Measurements from ENCODE around the gene IDH2. TPM values are rescaled to one million over a fixed set of nuclear protein-coding genes. Genes with fewer than 3 reads are reported as not detected.
A peak's percentile ranks its signal among the peaks of the same experiment; 100 is the strongest.

IDH2 gene
- total RNA-seq, 2 donors from 2014 or later, result 123 to 170 TPM

DNA sequence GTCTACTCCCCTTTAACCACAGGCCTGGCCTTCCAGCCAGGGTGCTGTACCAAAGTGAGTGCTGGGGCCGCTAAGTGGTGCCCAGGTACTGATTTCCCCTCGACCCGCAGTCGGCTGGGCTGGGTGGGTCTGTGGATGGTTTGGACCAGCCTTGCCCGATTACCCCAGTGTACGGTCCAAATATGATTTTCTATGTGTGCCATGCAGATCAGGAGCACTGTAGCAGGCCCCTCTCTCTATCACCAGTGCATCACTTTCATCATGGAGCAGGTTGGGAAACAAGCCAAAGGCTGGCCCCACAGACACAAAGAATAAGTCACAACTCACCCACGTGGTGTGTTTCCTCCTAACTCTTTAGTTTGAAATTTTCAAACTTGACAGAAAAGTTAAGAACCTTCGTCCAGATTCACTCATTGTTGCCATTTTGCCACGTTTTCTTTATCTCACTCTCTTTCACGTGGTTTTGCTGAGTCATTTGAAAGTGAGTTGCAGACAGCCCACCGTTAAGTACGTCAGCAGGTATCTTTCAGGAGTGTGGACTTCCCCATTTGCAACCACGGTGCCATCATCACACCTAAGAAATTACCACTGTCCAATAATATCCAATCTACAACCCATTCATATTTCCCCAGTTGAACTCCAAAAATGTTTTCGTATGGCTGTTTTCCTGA is 64.2 kb downstream of the IDH2 start:
- DNase-seq (peak; percentile 77), ATAC-seq (replicated peaks in 1 of 2) (peak; percentile 87 to 89)
- H3K27me3 Mint-ChIP-seq (ENCODE audit: low read depth), result no peaks in the 10 kb centered on the region
- peaks cover 86% of the 10 kb centered on the region for H3K4me1 Mint-ChIP-seq (ENCODE audit: low read depth)
- H3K36me3 Mint-ChIP-seq (ENCODE audit: insufficient read depth in 2 of 2), result no peaks in the 10 kb centered on the region
- peak overlapping the region; percentile 71 to 77 for H3K4me3 Mint-ChIP-seq
- H3K27ac Mint-ChIP-seq, result peak overlapping the region; percentile 95
- H3K9me3 Mint-ChIP-seq, result no peaks in the 10 kb centered on the region

DNA sequence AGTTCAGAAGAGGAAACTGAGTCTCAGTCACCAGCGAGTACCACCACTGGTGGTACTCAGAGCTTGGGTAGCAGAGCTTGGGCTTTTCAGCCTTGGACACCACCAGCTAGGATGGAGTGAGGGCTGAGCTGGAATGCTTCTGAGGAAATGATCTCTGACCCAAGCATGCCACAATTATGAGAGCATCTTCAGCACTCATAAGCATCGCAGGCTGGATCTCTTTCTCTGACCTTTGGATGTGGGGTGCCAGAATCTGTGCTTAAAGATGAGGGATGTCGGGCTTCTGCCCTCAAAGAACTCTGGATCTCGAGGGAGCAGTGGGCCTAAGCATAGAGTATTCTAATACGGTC is 64.8 kb downstream of the IDH2 start:
- no peaks in the 10 kb centered on the region for H3K36me3 Mint-ChIP-seq (ENCODE audit: insufficient read depth in 2 of 2)
- H3K4me3 Mint-ChIP-seq, result peak overlapping the region; percentile 71 to 77
- H3K4me1 Mint-ChIP-seq (ENCODE audit: low read depth), result peaks cover 90% of the 10 kb centered on the region
- DNase-seq, result no peak
- peak overlapping the region; percentile 95 for H3K27ac Mint-ChIP-seq
- H3K9me3 Mint-ChIP-seq, result no peaks in the 10 kb centered on the region
- H3K27me3 Mint-ChIP-seq (ENCODE audit: low read depth), result no peaks in the 10 kb centered on the region
- ATAC-seq (replicated peaks in 1 of 2), result no peak

GRCh38 chr15:90036806-90037510 is 65.3 kb downstream of the IDH2 start:
- ATAC-seq (replicated peaks in 1 of 2), result no peak
- Mint-ChIP-seq H3K4me1 (ENCODE audit: low read depth) (peaks cover 95% of the 10 kb centered on the region), H3K27ac (peak overlapping the region; percentile 95), H3K4me3 (peak overlapping the region; percentile 57 to 77), H3K27me3 (ENCODE audit: low read depth) (no peaks in the 10 kb centered on the region), H3K36me3 (ENCODE audit: insufficient read depth in 2 of 2) (no peaks in the 10 kb centered on the region), H3K9me3 (no peaks in the 10 kb centered on the region)
- DNase-seq, result no peak

- no peak for DNase-seq
- no peak for ATAC-seq (replicated peaks in 1 of 2)
Measured at GRCh38 chr15:90036343-90036742, 65.9 kb downstream of the IDH2 start.

GRCh38 chr15:90035840-90036230 is 66.4 kb downstream of the IDH2 start:
- no peak for ATAC-seq (replicated peaks in 1 of 2)
- no peak overlapping the region for H3K27ac Mint-ChIP-seq
- peak overlapping the region; percentile 39 to 57 for H3K4me3 Mint-ChIP-seq
- no peaks in the 10 kb centered on the region for H3K27me3 Mint-ChIP-seq (ENCODE audit: low read depth)
- H3K36me3 Mint-ChIP-seq (ENCODE audit: insufficient read depth in 2 of 2), result no peaks in the 10 kb centered on the region
- H3K9me3 Mint-ChIP-seq, result no peaks in the 10 kb centered on the region
- peaks cover 96% of the 10 kb centered on the region for H3K4me1 Mint-ChIP-seq (ENCODE audit: low read depth)
- DNase-seq, result no peak

More at GRCh38 chr15:90036343-90036742, 65.9 kb downstream of the IDH2 start:
- Mint-ChIP-seq H3K4me1 (ENCODE audit: low read depth) (peaks cover 98% of the 10 kb centered on the region), H3K36me3 (ENCODE audit: insufficient read depth in 2 of 2) (no peaks in the 10 kb centered on the region), H3K4me3 (peak overlapping the region; percentile 39 to 57), H3K27me3 (ENCODE audit: low read depth) (no peaks in the 10 kb centered on the region), H3K27ac (peak overlapping the region; percentile 7), H3K9me3 (no peaks in the 10 kb centered on the region)

DNA sequence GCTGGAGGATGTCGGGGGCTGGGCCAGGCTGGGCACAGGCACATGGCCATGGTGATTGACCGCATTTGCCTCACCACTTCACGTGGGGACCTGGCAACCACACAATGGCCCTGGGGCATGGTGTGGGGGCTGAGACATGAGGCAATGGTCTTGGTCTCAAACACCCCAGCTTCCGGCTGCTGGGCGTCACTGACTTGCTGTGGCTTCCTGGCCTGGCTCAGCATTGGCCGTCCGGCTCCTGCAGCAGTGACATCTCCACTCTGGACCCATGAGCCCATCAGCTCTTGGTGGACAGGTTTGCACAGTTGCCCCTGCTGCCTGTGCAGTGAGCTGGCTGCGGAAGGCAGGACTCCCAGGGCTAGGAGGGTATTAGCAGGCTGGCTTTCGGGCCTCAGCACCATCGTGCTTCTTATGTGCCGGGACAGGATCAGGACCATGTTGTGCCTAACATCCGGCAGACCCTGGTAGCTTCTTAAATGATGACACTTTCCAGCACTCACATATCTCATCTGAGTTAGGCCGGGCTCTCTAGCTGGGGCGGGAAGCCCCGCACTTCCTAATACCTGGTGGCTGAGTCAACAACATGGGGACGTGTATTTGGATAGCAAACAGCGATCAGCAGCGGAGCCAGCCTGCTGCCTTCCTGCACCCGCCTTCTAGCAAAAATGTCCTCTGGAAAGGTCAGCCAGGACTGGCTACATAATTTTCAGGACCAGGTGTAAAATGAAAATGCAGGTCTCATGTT is 67.0 kb downstream of the IDH2 start:
- Mint-ChIP-seq H3K36me3 (ENCODE audit: insufficient read depth in 2 of 2) (peaks cover 0 to 2% of the 10 kb centered on the region in 2 donors), H3K27me3 (ENCODE audit: low read depth) (no peaks in the 10 kb centered on the region), H3K4me3 (peak overlapping the region; percentile 39 to 57), H3K9me3 (no peaks in the 10 kb centered on the region), H3K27ac (no peak overlapping the region), H3K4me1 (ENCODE audit: low read depth) (peaks cover 95% of the 10 kb centered on the region)
- DNase-seq (no peak), ATAC-seq (replicated peaks in 1 of 2) (no peak)

DNA sequence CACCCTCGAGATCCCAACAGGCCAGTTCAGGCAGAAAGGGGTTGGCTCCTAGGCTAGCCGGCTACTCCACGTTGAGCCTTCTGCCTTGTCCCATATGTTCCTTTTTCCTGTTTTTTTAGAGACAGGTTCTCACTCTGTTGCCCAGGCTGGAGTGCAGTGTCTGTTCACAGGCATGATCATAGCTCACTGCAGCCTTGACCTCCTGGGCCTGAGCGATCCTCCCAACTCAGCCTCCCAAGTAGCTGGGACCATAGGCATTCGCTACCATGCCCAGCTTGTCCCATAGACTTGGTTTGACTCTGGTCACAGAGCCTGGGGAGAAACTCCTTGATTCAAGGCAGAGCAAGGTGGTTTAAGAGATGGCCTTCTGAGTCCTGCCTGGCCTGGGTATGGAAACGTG is 68.8 kb downstream of the IDH2 start:
- peaks cover 0 to 2% of the 10 kb centered on the region in 2 donors for H3K9me3 Mint-ChIP-seq
- peak overlapping the region; percentile 34 for H3K27ac Mint-ChIP-seq
- H3K4me1 Mint-ChIP-seq (ENCODE audit: low read depth), result peaks cover 85% of the 10 kb centered on the region
- peak overlapping the region; percentile 31 to 57 for H3K4me3 Mint-ChIP-seq
- DNase-seq (no peak), ATAC-seq (replicated peaks in 1 of 2) (no peak)
- H3K36me3 Mint-ChIP-seq (ENCODE audit: insufficient read depth in 2 of 2), result peaks cover 0 to 9% of the 10 kb centered on the region in 2 donors
- H3K27me3 Mint-ChIP-seq (ENCODE audit: low read depth), result no peaks in the 10 kb centered on the region

Other genes with a start within 250 kb of the IDH2 start
- gene AP3S2, start 208.5 kb downstream of the IDH2 start, total RNA-seq, result 10 to 100 TPM; 28.5 to 40.2 TPM
- not detected for gene ARPIN, start 189.5 kb downstream of the IDH2 start, total RNA-seq
- gene ZNF710, start 101.1 kb downstream of the IDH2 start, total RNA-seq, result 10 to 100 TPM; 26.6 to 32.3 TPM
- gene SEMA4B, start 98.9 kb upstream of the IDH2 start, total RNA-seq, result 10 to 100 TPM; 14.2 to 15.5 TPM
- gene CIB1, start 131.5 kb upstream of the IDH2 start, total RNA-seq, result 100 to 1,000 TPM; 135 to 136 TPM
- gene GDPGP1, start 131.7 kb upstream of the IDH2 start, total RNA-seq, result 1 to 10 TPM; 5.8 to 7.0 TPM
- 1 to 10 TPM in 1 of 2 donors, under 1 TPM in 1; 0.24 to 1.9 TPM for gene TTLL13, start 147.1 kb upstream of the IDH2 start, total RNA-seq
- 10 to 100 TPM; 38.0 to 38.9 TPM for gene NGRN, start 163.2 kb upstream of the IDH2 start, total RNA-seq
- 1 to 10 TPM in 1 of 2 donors, under 1 TPM in 1; 0.60 to 2.7 TPM for gene ZNF774, start 249.8 kb upstream of the IDH2 start, total RNA-seq

Data from activated T-cell treated with anti-CD3 and anti-CD28 coated beads, Interleukin-2, amount 50 U/mL, for 72 hours (primary cell).